Stimulated activated CD4-positive, alpha-beta T cell treated with anti-CD3 and anti-CD28 coated beads, Interleukin-4, amount 100 ng/mL, for 24 hours (primary cell): ENCODE measurements around the gene SLC36A1.
"Not testable (repeated sequence)": the region's sequence is repeated elsewhere in the genome, so short reads cannot be mapped to it uniquely, and the experiment has no call there.

Experiments
- DNase-seq: peaks from one replicate; pipeline ENCODE4 v3.0.0-alpha.2; 2020

Gene SLC36A1

DNA sequence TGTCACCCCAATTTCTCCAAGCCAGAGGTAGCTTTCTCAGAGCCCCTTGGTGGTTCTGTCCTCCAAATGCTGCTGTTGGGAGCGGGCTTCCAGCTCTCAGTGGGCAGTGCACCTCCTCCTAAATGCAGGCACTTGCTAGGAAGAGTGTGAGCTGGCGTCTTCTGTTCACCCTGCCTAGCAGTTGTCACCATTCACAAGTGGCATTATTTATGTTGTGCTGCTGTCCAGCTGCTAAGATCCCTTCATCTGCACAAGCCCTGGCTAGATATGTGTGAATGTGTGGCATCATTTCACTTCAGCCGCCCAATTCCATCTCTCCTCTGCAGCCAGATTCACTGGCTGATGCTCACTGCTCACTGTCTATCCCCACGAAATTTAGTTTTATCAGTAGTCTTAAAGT lies 43.7 kb downstream of the SLC36A1 start:
- DNase-seq: no peak

DNA sequence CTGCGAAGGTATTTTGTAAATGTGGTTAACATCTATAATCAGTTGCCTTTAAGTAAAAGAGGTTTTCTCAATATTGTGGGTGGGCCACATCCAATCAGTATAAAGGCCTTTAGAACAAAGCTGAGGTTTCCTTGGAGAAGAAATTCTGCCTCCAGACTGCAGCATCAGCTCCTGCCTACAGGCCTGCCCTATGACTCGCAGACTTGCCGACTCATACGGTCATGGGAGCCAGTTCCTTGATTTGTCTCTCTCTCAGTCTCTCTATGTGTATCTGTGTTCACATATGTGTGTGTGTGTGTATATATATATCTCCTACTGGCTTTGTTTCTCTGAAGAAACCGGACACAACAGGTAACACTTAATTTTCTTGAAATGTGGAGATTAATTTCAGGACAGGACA lies 45.3 kb downstream of the SLC36A1 start:
- peak; percentile 10 for DNase-seq

DNA sequence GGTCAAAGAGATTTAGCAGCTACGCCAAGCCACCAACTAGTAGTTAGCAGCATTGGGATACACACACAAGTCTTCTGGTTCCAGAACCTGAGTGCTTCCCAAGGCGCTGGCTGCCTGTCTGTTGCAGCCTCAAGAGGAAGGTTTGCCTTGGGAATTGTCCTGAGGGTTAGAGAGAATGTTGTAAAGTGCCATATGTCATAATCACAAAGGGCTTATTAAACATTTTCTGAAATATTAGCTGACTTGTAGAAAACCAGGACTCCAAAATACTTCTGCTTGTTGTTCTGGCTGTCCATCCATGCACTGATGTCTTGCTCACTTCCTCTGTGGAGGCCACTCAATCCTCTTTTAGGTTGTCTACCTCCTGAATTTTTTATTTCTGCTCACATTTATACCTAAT lies 46.3 kb downstream of the SLC36A1 start:
- no peak for DNase-seq

DNA sequence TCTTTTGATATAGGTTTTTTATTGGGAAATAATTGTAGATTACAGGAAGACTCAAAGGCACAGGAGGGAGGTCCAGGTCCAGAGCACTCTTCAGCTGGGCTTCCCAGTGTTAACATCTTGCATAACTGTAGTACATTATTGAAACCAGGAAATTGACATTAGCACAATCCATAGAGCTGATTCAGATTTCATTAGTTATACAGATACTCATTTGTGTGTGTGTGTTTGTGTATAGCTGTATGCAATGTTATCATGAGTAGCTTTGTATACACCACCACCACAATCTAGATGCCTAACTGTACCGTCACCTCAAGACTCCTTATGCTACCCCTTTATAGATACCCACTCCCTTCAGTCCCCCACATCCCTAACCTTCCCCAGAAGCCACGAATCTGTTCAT lies 47.9 kb downstream of the SLC36A1 start:
- no peak for DNase-seq

DNA sequence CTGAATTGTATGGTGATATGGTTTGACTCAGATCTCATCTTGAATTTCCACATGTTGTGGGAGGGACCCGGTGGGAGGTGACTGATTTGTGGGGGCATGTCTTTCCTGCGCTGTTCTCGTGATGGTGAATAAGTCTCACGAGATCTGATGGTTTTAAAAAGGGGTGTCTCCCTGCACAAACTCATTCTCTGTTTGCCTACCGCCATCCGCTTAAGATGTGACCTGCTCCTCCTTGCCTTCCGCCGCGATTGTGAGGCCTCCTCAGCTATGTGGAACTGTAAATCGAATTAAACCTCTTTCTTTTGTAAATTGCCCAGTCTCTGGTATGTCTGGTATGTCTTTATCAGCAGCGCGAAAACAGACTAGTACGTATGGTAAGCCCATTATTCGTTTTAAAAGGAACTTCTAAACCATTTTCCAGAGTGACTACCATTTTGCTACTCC lies 48.7 kb downstream of the SLC36A1 start:
- DNase-seq: no peak

DNA sequence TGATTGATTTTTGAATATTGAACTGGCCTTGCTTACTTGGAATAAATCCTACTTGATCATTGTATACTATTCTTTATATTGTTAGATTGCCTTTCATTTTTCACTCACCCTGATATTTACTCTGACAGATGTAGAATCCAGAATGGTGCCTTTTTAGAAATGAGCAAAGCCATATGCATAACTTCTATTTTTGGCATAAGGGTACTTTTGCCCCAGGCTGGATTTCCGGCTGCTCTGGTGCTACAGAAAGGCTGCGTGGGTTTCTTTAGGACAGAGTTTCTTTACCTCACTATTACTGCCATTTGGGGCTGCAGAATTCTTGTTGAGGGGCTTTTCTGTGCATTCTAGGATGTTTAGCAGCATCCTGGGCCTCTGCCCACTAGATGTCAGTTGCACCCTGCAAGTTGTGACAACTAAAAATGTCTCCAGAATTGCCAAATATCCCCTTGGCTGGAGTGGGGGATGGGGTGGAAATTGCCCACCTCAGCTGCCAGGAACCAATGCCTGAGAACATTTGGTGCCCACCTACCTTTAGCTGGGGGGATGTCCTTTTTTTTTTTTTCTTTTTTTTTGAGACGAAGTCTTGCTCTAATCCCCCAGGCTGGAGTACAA lies 50.1 kb downstream of the SLC36A1 start:
- DNase-seq: no peak

DNA sequence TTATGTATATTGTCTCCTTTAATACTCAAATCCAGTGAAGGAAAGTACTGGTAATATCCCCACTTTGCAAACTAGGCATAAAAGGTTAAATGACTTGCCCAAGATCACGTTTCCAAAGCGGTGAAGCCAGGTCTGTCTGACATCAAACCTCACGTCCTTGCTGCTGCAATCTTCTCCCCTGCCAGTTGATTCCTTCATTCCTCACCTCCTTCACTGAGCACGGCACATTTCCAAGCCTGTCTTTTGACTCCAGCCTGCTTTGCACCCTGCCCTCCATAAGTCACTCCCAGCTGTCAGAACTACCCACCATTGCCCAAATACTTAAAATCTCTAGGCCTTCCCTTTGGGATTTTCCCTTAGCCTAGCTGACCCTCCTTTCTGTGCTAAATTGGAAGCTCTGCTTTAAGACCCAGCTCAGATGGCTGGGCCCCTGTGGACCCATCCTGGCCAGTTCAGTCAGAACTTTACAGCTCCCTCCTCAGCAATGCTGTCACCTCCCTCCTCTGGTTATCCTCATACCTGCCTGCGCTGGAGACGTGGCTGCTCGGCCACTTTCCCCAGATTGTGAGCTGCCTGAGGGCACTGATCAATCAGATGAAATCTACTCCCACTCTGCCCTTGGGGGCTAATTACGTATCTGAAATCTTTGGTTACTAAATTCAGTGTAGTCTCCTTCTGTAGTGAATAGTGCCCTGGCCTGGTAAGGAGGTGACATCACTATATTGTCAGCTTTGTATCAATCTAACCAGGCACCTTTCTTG lies 51.2 kb downstream of the SLC36A1 start:
- no peak for DNase-seq

DNA sequence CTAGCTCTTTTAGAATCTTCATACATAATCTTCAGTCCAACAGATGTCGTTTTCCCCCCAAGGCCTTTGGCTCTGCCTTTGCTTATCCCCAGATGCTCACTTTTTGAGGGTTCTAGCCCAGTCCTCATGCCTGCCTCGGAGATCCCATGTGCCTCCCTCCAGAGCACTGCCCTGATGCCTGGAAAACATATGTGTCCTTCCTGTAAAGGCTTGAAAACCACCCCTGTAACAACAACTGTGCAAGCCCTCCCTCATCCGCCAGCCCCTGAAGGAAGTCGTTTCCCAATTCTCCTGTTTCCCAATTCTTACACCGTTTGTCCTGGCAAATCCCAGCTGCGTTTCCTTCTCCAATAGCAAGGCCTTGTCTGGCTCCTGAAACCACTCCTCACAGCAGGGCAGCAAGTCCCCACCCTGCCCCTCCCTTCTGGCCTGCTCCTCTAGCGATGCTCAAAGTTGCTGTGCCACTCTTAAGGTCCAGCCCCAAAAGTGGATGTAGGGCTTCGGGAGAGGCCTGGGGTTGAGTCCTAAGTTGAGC lies 52.2 kb downstream of the SLC36A1 start:
- DNase-seq: no peak

DNA sequence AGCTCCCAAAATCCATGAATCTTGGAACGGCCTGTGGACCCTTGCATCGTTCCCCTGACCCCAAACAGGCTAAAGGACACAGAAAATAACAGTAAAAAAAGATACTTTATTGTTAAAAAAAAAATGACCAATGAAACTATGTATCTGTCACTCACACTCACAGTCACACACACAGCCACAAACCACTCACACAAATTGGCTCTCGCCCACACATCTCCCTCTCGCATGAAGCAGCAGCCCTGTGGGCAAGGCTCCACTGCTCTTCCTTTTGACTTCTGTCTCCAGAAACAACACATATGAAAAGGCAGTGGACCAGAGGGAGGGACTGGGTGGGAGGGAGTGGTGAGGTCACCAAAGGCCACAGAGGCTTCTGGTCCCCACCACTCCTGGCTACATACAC lies 56.6 kb downstream of the SLC36A1 start:
- no peak for DNase-seq

DNA sequence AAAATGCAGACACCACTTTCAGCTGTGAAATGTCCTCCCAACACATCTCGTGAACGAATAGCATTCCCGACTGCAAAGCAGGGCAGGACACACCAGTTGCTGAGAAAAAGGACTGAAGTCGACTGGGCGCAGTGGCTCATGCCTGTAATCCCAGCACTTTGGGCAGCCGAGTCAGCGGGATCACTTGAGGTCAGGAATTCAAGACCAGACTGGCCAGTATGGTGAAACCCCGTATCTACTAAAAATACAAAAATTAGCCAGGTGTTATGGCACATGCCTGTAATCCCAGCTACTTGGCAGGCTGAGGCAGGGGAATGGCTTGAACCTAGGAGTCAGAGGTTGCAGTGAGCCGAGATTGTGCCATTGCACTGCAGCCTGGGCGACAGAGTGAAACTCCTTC lies 60.9 kb downstream of the SLC36A1 start:
- not testable (repeated sequence) for DNase-seq

DNA sequence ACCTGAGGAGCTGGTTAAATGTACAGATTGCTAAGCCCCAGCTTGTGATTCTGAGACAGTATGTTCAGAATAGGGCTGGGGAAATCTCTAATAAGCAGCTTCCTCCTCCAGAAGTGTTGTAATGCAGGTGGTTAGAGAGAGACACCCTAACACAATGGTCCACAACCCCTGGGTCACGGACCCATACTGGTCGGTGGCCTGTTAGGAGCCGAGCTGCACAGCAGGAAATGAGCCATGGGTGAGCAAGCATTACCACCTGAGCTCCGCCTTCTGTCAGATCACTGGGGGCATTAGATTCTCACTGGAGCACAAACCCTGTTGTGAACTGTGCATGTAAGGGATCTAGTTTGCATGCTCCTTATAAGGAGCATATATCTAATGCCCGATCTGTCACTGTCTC lies 61.8 kb downstream of the SLC36A1 start:
- DNase-seq: no peak

DNA sequence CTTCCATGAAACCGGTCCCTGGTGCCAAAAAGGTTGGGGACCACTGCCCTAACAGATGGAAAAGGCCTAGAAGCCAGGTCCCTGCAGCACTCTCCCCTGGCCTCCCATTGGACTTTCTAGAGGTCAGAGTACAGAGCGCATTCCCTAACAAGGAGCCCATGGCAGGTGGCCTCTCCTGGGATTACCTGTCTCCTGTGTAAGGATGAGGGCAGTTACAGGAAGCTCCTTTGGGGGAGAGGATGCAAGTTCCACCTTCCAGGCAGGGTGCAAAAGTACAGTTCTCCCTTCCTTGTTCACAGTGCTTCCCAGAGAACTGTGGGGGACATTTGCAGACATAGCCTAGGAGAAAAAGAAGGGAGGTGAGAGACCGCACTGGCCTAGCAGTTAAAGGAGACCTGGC lies 62.4 kb downstream of the SLC36A1 start:
- no peak for DNase-seq

DNA sequence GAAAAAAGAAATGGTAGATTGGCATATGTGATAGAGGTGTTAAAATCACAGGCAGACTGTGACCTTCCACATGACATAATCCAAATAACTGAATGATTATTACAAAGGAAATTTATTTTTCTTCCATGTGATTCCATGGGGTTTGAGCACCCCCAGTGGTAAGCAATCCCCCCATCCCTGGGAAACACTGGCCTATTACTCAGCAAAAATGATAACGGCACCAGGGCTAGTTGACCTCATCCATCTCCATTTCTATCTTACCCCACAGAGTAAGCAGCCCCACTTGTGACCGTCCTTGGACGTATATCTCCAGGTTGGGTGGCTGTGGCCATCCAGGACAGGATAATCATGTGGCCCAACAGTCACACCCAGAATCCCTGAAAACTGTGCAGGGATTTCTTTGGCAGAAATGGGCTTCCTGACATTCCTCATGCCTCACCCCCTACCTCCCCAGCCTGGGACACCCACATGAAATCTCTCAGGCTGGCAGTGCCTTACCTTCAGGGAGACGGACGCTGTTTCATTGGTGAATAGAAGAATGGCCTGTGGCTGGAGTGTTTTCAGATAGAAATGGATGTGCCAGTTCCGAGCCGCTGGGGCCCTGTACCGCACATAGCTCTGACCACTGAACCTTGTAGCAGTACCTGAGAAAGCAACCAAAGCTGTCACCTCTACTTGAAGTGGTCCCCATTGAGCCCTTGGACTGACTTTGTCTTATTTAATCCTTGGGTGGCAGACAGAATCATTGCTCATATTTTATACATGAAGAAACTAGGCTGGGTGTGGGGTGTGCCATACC lies 69.9 kb downstream of the SLC36A1 start:
- no peak for DNase-seq

DNA sequence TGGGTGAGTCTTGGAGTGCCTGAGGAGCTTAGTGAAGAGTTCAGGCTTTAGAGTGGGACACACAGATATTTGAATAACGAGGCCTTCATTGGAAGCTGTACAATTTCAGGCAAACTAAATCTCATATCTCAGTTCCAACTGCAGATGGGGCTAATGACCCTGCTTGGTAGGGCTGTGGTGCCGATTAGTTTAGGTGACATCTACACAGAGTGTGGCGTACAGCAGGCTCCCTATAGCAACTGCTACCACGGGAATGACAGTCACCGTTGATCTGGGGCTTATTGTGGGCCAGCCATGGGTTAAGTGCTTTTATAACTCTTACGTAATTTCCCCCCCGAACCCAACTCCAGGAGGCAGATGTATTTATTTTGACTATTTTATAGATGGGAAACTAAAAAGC lies 72.9 kb downstream of the SLC36A1 start:
- no peak for DNase-seq

DNA sequence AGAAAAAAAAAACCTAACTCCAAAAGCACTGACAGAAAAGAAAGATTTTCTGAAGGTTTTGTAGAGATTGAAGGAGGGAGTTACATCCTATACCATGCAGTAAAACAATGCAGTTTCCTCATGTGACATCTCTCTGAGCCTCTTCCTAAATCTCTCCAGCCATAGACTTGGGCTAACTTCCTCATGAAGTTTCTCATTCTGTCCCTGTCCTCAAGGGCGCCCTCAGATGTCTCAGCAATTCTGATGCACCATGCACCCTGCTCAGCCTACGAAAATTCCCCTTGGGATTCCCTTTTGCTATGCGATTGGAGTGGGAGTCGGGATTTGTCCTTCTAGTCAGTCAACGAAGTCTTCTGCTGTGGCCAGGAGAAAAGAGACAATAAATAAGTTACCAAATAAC lies 74.8 kb downstream of the SLC36A1 start:
- DNase-seq: no peak

DNA sequence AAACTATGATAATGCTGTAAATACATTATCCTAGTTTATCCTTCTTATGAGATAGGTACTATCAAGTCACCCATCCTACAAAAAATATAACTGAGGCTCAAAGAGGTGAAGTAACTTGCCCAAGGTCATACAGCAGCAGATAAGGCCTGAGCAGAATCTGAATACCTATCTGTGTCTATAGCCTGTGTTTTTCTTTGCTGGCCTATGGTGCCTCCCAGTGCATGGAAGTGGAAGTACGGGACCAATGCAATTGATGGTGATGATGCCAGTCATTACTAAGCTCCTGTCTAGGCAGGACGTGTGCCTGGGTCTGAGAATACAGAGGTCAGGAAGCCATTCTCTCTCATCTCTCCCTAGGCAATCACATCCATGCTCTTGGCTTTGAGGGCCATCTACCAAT lies 75.9 kb downstream of the SLC36A1 start:
- peak; percentile 31 for DNase-seq

DNA sequence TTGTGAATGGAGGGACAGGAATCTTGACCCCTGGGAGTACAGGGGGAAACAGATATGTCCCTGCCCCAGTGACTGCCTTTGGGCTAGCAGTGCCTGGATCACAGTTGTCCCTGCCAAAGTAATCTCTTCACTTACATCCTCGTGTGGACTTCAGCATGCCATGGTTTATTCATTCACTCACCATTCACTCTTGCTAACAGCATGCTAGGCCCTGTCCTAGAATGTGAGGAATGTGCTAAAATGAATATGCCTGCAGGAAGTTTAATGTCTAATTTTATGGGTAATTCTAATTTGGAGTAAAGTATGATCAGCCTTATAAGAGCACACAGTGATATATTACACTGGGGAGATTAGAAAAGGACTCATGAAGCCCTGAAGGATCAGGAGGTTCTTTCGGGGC lies 80.8 kb downstream of the SLC36A1 start:
- DNase-seq: no peak

DNA sequence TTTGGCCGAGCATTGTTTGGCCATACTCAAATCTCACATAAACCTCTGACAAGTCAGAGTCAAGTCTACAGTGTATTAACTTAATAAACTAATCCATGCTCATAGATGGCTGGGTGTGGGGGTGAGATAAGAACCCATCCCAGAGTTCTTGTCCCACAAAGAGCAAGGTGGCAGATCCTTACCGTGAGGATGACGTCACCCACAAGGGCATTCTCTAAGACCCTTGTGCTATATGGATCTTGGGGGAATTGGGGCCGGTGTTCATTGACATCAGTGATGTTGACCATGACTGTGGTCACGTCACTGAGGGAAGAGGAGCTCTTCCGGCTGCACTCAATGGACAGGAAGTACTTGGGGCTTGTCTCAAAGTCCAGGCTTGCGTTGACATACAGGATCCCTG lies 81.6 kb downstream of the SLC36A1 start:
- no peak for DNase-seq

DNA sequence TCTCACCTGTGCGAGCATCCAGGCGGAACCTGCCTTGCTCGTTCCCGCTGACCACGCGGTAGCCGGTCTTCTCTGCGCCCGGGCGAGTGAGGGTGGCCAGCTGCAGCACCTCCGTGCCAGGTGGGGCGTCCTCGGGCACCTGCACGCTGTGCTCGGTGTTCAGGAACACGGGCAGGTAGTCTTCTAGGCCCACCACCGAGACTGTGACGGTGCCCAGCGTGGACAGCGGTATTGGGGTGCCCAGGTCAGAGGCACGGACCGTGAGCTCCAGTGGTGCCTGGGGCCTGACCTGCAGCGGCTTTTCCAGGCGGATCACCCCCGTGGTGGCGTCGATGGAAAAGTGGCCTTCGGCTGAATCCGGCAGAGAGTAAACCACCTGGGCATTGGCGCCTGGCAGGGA lies 84.2 kb downstream of the SLC36A1 start:
- DNase-seq: no peak

DNA sequence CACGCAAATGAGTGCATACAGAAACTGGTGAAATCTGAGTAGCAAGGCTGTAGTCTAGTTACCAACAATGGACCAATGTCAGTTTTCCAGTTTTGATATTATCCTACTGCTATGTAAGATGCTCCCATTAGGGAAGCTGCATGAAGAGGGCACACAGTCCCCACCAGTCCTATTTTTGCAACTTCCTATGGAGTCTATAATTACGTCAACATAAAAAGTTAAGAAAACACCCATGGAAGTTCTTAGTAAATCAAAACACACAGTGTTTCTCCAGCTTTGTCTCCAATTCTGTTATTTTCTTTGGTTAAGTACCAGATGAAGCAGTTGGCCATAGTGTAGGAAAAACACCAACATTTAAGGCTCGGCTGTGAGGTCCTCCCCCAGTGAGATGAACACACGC lies 85.0 kb downstream of the SLC36A1 start:
- DNase-seq: no peak

DNA sequence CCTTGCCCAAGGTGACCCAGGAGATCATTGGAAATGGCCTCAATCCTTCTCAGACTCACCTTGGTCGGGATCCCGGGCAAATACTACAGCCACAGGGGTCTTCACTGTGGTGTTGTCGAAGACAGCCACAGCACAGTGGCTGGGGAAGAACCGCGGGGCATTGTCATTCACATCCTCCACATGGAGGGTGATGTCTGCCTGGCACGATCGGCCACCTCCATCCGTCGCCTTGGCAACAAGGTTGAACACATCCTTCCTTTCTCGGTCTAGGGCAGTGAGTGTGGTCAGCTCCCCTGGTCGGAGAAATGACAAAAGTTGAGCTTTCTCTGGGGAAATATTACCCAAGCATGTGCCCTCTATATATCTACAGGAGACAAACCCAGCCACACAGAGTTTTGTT lies 86.9 kb downstream of the SLC36A1 start:
- no peak for DNase-seq

DNA sequence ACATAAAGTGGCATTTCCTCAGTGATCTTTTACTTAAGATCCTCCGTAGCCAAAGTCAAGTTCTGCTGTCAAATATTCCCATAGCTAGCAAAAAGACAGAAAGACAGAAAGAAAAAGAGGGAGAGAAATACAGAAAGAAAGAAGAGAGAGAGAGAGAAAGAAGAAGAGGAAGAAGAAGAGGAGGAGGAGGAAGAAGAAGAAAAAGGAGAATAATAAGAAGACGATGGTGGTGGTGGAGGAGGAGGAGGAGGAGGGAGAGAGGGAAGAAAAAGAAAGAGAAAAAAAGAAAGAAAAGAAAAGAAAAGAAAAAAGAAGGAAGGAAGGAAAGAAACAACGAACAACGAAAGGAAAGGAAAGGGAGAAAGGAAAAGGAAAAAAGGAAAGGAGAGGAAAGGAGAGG lies 89.6 kb downstream of the SLC36A1 start:
- no peak for DNase-seq

DNA sequence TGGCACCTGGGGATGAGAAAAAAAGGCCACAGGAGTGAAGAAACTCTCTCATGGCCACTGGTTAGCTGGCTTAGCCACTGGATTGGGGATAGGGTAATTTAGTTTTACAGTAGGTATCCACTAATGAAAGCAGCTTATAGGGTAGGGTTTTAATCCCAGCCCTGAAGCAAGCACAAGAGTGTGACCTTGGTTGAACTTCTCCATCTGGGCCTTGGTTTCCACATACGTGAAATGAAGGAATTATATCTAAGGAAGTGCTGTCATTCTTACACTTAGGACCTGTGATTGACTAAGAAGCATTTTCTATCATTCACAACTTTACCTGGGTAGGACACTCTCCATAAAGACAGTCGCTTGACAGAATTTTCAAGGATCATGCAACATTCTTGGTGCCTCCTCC lies 94.2 kb downstream of the SLC36A1 start:
- DNase-seq: no peak
